Spleen (tissue), 11 donors: Measurements from ENCODE around the gene PPP2R2B. TPM values are rescaled to one million over a fixed set of nuclear protein-coding genes. Genes with fewer than 3 reads are reported as not detected.

Experiments
- DNase-seq: peaks from one replicate; pipeline ENCODE4 v3.0.0-alpha.2; 2020
- H3K27ac ChIP-seq, 8 donors: fragments of 200-600 bp; sonication (generic) in 7 of 8; 1 replicate in 4 of 8; 2 replicates in 4 of 8; pipeline versions ENCODE4 v1.5.0 to v1.8.0; 2016 to 2021; ENCODE audit warnings: inconsistent platforms in 4 of 8, mild to moderate bottlenecking in 4 of 8, moderate library complexity in 1 of 8
- H3K27me3 ChIP-seq, 7 donors: fragments of 200-600 bp; sonication (generic) in 6 of 7; replicated peaks in 1 of 7; 1 replicate in 4 of 7; 2 replicates in 3 of 7; pipeline versions ENCODE4 v1.5.0 to v1.8.0; 2016 to 2021; ENCODE audit warnings: inconsistent platforms in 3 of 7, mild to moderate bottlenecking in 1 of 7
- H3K36me3 ChIP-seq, 6 donors: fragments of 200-600 bp; sonication (generic) in 5 of 6; 1 replicate in 4 of 6; 2 replicates in 2 of 6; pipeline versions ENCODE4 v1.5.0 to v1.8.0; 2016 to 2021; ENCODE audit warnings: inconsistent platforms in 2 of 6
- H3K4me1 ChIP-seq, 6 donors: fragments of 200-600 bp; sonication (generic) in 5 of 6; 1 replicate in 3 of 6; 2 replicates in 3 of 6; pipeline versions ENCODE4 v1.5.0 to v1.8.0; 2016 to 2021; ENCODE audit warnings: inconsistent platforms in 3 of 6
- H3K4me3 ChIP-seq, 8 donors: fragments of 200-600 bp; sonication (generic) in 7 of 8; 1 replicate in 4 of 8; 2 replicates in 4 of 8; pipeline versions ENCODE4 v1.5.0 to v1.8.0; 2016 to 2021; ENCODE audit warnings: inconsistent platforms in 4 of 8, mild to moderate bottlenecking in 4 of 8, moderate library complexity in 2 of 8
- H3K9me3 ChIP-seq, 8 donors: fragments of 200-600 bp; sonication (generic) in 7 of 8; 1 replicate in 4 of 8; 2 replicates in 4 of 8; pipeline versions ENCODE4 v1.5.0 to v1.8.0; 2016 to 2021; ENCODE audit warnings: inconsistent platforms in 4 of 8
- CTCF ChIP-seq, 11 experiments: fragments of 200-600 bp in 7 of 11; fragments of 450-650 bp in 4 of 11; sonication (generic) in 4 of 11; IDR thresholded peaks in 8 of 11; conservative IDR thresholded peaks in 3 of 11; 1 replicate in 7 of 11; 2 replicates in 4 of 11; pipeline versions ENCODE4 v1.4.0 to v1.8.0; 2016 to 2021; ENCODE audit warnings: antibody characterized with exemption in 11 of 11, inconsistent platforms in 4 of 11, mild to moderate bottlenecking in 1 of 11
- POLR2A ChIP-seq, 3 donors: fragments of 450-650 bp; IDR thresholded peaks; one replicate each; pipeline ENCODE4 v1.5.1; 2017; ENCODE audit warnings: antibody characterized with exemption in 3 of 3, mild to moderate bottlenecking in 1 of 3
- WGBS, 5 donors: extraction: QIAGEN DNeasy Blood & Tissue Kit in 3 of 5; methylation state at CpG; one replicate each; pipeline versions ENCODE4 v1.1.5 to v1.1.7; 2013 to 2018; 5-methylcytosine and 5-hydroxymethylcytosine counted together
- intact Hi-C: fragments of 100-400 bp; cut with DNase I; formaldehyde crosslinking; loops from one replicate; pipeline ENCODE4 v1.15.0; 2023; ENCODE audit warnings: low total_unique reads
- polyA plus RNA-seq, 3 donors: library from polyadenylated mRNA; stranded (reverse); fragments of 200-250 nt; gene quantifications; one replicate each; pipeline ENCODE4 v1.2.1, GENCODE V29; 2013
- small RNA-seq, 4 donors: library from RNA; depleted of rRNA; stranded (forward); fragments of <200 nt; gene quantifications; one replicate each; pipeline ENCODE3, GENCODE V24; 2016
- total RNA-seq, 7 donors: library from RNA; depleted of rRNA in 3 of 7; stranded (reverse); fragments of >200 nt in 3 of 7; fragmentation: NEBNext Ultra II Directional in 4 of 7; extraction: Animal tissue kit (Norgen Biotek cat#: 25700) in 4 of 7; gene quantifications; one replicate each; pipeline versions ENCODE4 v1.1.0 to v1.2.1, GENCODE V29; 2016 to 2021
- donor health status: healthy with polysubstance abuse.
- donor health status: DM: no; HTN: no; CAD: no; lungs with moderate emphysema.
- donor health status: DM: no; HTN: no; CAD: no.
- donor health status: Bipolar disorder and iron deficiency.
- donor health status: healthy.
- donor health status: DM: no; HTN: no; CAD: no.
- donor health status: DM: yes; HTN: yes; CAD: no.

PPP2R2B gene
- total and polyA plus RNA-seq, 10 donors, result 0.17 to 9.3 (median 4.1) TPM

- peak; percentile 77 for DNase-seq
- TF ChIP-seq CTCF (IDR thresholded peaks at IDR 0.05 in 8 of 11, conservative IDR thresholded peaks at IDR 0.05 in 3 of 11) (peak; percentile 28 to 73 (median 59)), POLR2A (IDR thresholded peaks at IDR 0.05) (no peak)
- H3K4me3 ChIP-seq, result no peak overlapping the region
- no peaks in the 10 kb centered on the region for H3K9me3 ChIP-seq
- no peaks in the 10 kb centered on the region for H3K27me3 ChIP-seq
- H3K36me3 ChIP-seq, result no peaks in the 10 kb centered on the region
- 37 to 46% (median 44%) methylated on average over 7 of the region's 7 CpGs for WGBS, 5 donors
- H3K27ac ChIP-seq, result no peak overlapping the region
- no peaks in the 10 kb centered on the region for H3K4me1 ChIP-seq
- intact Hi-C loops, result loop anchor here (5.0 kb wide), 1 partner anchor 654 kb away; no protein-coding TSS in a partner anchor
Measured at GRCh38 chr5:146533260-146533857, 345.2 kb downstream of the PPP2R2B start.

Small RNAs within 50 kb of the gene (small RNA-seq; reads per million reads assigned to genes)
- 0 reads per million in 4 donors for gene RN7SL791P
